Measurements from ENCODE around the gene MALRD1. TPM values are rescaled to one million over a fixed set of nuclear protein-coding genes. Genes with fewer than 3 reads are reported as not detected.

MALRD1 gene
- total and polyA plus RNA-seq, 4 donors: 1.2 to 2.6 (median 2.0) TPM

DNA sequence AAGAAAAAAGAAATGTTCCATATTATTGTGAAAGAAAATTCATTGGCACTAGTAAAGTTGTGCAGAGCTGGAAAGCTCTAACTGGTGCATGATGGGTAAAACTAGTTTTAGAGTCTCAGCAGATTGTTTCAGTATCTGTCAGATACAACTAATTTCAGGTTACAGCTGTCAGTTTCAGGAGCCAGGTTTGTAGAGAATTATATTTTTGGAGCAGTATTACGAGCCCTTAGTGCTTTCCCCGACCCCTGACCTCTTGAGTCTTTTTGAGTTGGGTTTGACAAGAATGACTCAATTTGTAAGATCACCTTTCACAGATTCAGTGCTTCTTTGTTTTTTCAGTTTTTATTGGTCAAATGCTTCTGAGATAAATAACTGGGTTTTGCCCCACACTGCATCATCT is 401.3 kb downstream of the MALRD1 start:
- intact Hi-C loops (cut with DNase I): no loop called here
- no peaks in the 10 kb centered on the region for H3K36me3 ChIP-seq (ENCODE audit: control insufficient read depth in 1 of 2, insufficient read depth in 2 of 2, low read length in 1 of 2)
- 91 to 96% methylated on average over 2 of the region's 2 CpGs for WGBS, 2 donors
- H3K27me3 ChIP-seq (ENCODE audit: control insufficient read depth in 1 of 2, insufficient read depth in 2 of 2, low read length in 1 of 2): no peaks in the 10 kb centered on the region
- no peak for ATAC-seq (ENCODE audit: low FRiP score)
- H3K4me1 ChIP-seq (ENCODE audit: control insufficient read depth in 1 of 2, insufficient read depth in 2 of 2, low read length in 2 of 2): no peaks in the 10 kb centered on the region
- no peaks in the 10 kb centered on the region for H3K9me3 ChIP-seq (ENCODE audit: control insufficient read depth, low read length)
- no peak for DNase-seq
- H3K4me3 ChIP-seq (ENCODE audit: low read length in 2 of 2): no peak overlapping the region
- no peak overlapping the region for H3K27ac ChIP-seq (ENCODE audit: low read depth in 1 of 2, low read length in 2 of 2)

DNA sequence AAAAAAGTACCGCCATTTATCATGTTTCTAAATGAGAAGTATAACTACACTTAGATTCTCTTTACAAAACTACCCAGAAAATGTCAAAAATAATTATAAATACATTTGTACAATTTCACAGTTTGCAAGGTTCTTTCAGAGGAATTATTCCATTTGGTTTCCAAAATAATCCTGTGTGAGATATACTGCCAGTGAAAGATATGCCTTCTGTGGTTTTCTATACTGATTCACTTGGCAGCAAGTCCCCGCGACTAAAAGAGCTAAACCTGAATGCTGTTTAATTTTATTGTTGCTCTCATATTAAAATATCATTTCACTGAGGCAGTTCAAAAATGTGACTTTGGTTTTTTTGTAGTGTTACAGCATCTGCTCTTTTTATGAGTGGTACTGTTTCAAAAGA is 402.8 kb downstream of the MALRD1 start:
- no peak for ATAC-seq (ENCODE audit: low FRiP score)
- WGBS, 2 donors: 55 to 79% methylated on average over 3 of the region's 3 CpGs
- intact Hi-C loops (cut with DNase I): no loop called here

DNA sequence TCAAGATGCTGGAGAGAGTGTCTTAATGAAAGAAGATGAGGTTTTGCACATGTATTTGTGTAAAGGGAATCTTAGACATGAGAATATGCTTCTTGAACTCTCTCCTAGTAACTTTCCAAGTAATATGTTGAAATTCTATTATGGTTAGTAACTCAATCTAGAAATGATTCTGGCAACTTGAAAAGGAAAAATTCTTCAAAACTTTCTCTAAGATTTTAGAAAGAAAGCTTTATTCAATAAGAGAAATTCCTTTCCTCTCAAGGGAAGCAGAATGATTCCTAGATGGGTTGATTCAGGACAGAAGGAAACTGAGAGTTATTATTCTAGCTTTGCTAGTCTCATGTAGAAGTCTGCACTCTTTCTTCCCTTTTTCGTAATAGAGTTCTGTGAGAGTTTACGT is 403.3 kb downstream of the MALRD1 start:
- DNase-seq (no peak), ATAC-seq (ENCODE audit: low FRiP score) (no peak)
- no peaks in the 10 kb centered on the region for H3K27me3 ChIP-seq (ENCODE audit: control insufficient read depth in 1 of 2, insufficient read depth in 2 of 2, low read length in 1 of 2)
- no peak overlapping the region for H3K4me3 ChIP-seq (ENCODE audit: low read length in 2 of 2)
- H3K36me3 ChIP-seq (ENCODE audit: control insufficient read depth in 1 of 2, insufficient read depth in 2 of 2, low read length in 1 of 2): no peaks in the 10 kb centered on the region
- H3K27ac ChIP-seq (ENCODE audit: low read depth in 1 of 2, low read length in 2 of 2): no peak overlapping the region
- H3K4me1 ChIP-seq (ENCODE audit: control insufficient read depth in 1 of 2, insufficient read depth in 2 of 2, low read length in 2 of 2): no peaks in the 10 kb centered on the region
- intact Hi-C loops (cut with DNase I): no loop called here
- H3K9me3 ChIP-seq (ENCODE audit: control insufficient read depth, low read length): no peaks in the 10 kb centered on the region
- 78 to 87% methylated on average over 2 of the region's 2 CpGs for WGBS, 2 donors

More for the DNA sequence above, 402.8 kb downstream of the MALRD1 start:
- Histone ChIP-seq H3K36me3 (ENCODE audit: control insufficient read depth in 1 of 2, insufficient read depth in 2 of 2, low read length in 1 of 2) (no peaks in the 10 kb centered on the region), H3K4me3 (ENCODE audit: low read length in 2 of 2) (no peak overlapping the region), H3K9me3 (ENCODE audit: control insufficient read depth, low read length) (no peaks in the 10 kb centered on the region), H3K27ac (ENCODE audit: low read depth in 1 of 2, low read length in 2 of 2) (no peak overlapping the region), H3K27me3 (ENCODE audit: control insufficient read depth in 1 of 2, insufficient read depth in 2 of 2, low read length in 1 of 2) (no peaks in the 10 kb centered on the region), H3K4me1 (ENCODE audit: control insufficient read depth in 1 of 2, insufficient read depth in 2 of 2, low read length in 2 of 2) (no peaks in the 10 kb centered on the region)
- DNase-seq: no peak

DNA sequence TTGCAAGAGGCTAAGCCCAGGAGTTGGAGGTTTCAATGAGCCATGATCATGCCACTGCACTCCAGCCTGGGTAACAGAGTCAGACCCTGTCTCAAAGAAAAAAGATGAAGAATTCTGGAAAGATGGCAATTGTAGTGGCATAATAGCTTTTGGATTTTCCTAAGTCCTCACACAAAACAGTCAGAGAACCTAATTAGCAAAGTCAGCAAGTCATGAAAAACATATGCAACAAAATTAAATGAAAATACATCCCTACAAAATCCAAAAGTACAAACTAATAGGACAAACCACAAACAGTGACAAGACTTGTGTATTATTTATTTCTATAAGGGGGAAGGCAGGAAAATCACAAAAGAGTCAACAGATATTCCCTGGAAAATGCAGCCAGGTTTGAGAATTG is 405.4 kb downstream of the MALRD1 start:
- Histone ChIP-seq H3K9me3 (ENCODE audit: control insufficient read depth, low read length) (no peaks in the 10 kb centered on the region), H3K27me3 (ENCODE audit: control insufficient read depth in 1 of 2, insufficient read depth in 2 of 2, low read length in 1 of 2) (no peaks in the 10 kb centered on the region), H3K27ac (ENCODE audit: low read depth in 1 of 2, low read length in 2 of 2) (no peak overlapping the region), H3K4me3 (ENCODE audit: low read length in 2 of 2) (no peak overlapping the region), H3K36me3 (ENCODE audit: control insufficient read depth in 1 of 2, insufficient read depth in 2 of 2, low read length in 1 of 2) (no peaks in the 10 kb centered on the region), H3K4me1 (ENCODE audit: control insufficient read depth in 1 of 2, insufficient read depth in 2 of 2, low read length in 2 of 2) (no peaks in the 10 kb centered on the region)
- DNase-seq: no peak
- intact Hi-C loops (cut with DNase I): no loop called here
- ATAC-seq (ENCODE audit: low FRiP score): no peak

DNA sequence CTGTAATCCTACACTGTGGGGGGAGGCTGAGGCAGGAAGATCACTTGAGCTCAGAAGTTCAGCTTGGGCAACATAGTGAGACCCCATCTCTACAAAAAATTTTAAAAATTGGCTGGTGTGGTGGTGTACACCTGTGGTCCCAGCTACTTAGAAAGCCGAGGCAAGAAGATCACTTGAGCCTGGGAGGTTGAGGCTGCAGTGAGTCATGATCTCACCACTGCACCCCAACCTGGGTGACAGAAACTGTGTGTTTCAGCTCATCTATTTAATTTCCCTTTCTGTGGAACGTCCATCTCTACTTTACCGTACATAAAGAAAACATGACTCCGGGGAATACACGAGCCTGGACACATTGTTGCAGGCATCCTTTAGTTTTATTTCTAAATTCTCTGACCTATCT is 413.0 kb downstream of the MALRD1 start:
- Histone ChIP-seq H3K36me3 (ENCODE audit: control insufficient read depth in 1 of 2, insufficient read depth in 2 of 2, low read length in 1 of 2) (no peaks in the 10 kb centered on the region), H3K27ac (ENCODE audit: low read depth in 1 of 2, low read length in 2 of 2) (no peak overlapping the region), H3K4me1 (ENCODE audit: control insufficient read depth in 1 of 2, insufficient read depth in 2 of 2, low read length in 2 of 2) (no peaks in the 10 kb centered on the region), H3K27me3 (ENCODE audit: control insufficient read depth in 1 of 2, insufficient read depth in 2 of 2, low read length in 1 of 2) (no peaks in the 10 kb centered on the region), H3K4me3 (ENCODE audit: low read length in 2 of 2) (no peak overlapping the region), H3K9me3 (ENCODE audit: control insufficient read depth, low read length) (no peaks in the 10 kb centered on the region)
- DNase-seq (no peak), ATAC-seq (ENCODE audit: low FRiP score) (no peak)
- intact Hi-C loops (cut with DNase I): no loop called here
- WGBS, 2 donors: 92% methylated on average over 5 of the region's 5 CpGs

DNA sequence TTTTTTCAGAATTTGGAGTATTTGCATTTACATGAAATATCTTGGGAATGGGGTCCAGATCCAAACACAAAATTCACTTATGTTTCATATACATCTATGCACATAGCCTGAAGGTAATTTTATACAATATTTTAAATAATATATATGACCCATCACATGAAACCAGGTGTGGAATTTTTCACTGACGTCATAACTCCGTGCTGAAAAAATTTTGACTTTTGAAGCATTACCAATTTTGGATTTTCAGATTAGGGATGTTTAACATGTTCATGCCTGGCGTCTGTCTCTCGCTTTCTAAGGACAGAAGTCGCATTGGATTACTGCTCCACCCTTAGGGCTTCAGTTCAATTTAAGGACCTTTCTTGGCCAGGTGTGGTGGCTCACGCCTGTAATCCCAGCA is 418.1 kb downstream of the MALRD1 start:
- DNase-seq: no peak
- intact Hi-C loops (cut with DNase I): no loop called here

DNA sequence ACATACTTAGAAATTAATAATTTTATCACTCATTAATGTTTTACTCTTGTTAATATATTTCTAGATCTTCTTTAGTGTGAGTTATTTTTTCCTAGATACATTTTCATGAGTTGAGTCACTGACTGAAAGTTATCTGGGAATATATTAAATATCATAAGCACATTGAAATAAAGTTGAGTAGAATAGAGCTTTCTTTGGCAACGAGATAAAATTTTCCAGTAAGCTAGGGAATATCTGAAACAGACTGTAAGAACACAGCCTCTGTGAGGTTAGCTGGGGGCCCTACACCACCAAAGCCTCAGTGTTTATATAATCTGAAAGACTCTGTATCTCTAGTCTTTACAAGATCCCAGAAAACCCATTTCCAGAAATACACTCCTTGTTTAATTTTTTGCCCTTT is 419.8 kb downstream of the MALRD1 start:
- intact Hi-C loops (cut with DNase I): no loop called here
- DNase-seq: no peak
- H3K36me3 ChIP-seq (ENCODE audit: control insufficient read depth in 1 of 2, insufficient read depth in 2 of 2, low read length in 1 of 2): no peaks in the 10 kb centered on the region
- H3K27ac ChIP-seq (ENCODE audit: low read depth in 1 of 2, low read length in 2 of 2): no peak overlapping the region
- H3K9me3 ChIP-seq (ENCODE audit: control insufficient read depth, low read length): no peaks in the 10 kb centered on the region
- ATAC-seq (ENCODE audit: low FRiP score): no peak
- no peaks in the 10 kb centered on the region for H3K27me3 ChIP-seq (ENCODE audit: control insufficient read depth in 1 of 2, insufficient read depth in 2 of 2, low read length in 1 of 2)
- no peaks in the 10 kb centered on the region for H3K4me1 ChIP-seq (ENCODE audit: control insufficient read depth in 1 of 2, insufficient read depth in 2 of 2, low read length in 2 of 2)
- WGBS, 2 donors: 0 to 3% methylated on average over 1 of the region's 1 CpG
- H3K4me3 ChIP-seq (ENCODE audit: low read length in 2 of 2): no peak overlapping the region

More for the DNA sequence above, 418.1 kb downstream of the MALRD1 start:
- Histone ChIP-seq H3K9me3 (ENCODE audit: control insufficient read depth, low read length) (no peaks in the 10 kb centered on the region), H3K36me3 (ENCODE audit: control insufficient read depth in 1 of 2, insufficient read depth in 2 of 2, low read length in 1 of 2) (no peaks in the 10 kb centered on the region), H3K27me3 (ENCODE audit: control insufficient read depth in 1 of 2, insufficient read depth in 2 of 2, low read length in 1 of 2) (no peaks in the 10 kb centered on the region), H3K4me1 (ENCODE audit: control insufficient read depth in 1 of 2, insufficient read depth in 2 of 2, low read length in 2 of 2) (no peaks in the 10 kb centered on the region), H3K27ac (ENCODE audit: low read depth in 1 of 2, low read length in 2 of 2) (no peak overlapping the region), H3K4me3 (ENCODE audit: low read length in 2 of 2) (no peak overlapping the region)
- 92 to 97% methylated on average over 6 of the region's 6 CpGs for whole genome bisulfite sequencing, 2 donors
- ATAC-seq (ENCODE audit: low FRiP score): no peak

DNA sequence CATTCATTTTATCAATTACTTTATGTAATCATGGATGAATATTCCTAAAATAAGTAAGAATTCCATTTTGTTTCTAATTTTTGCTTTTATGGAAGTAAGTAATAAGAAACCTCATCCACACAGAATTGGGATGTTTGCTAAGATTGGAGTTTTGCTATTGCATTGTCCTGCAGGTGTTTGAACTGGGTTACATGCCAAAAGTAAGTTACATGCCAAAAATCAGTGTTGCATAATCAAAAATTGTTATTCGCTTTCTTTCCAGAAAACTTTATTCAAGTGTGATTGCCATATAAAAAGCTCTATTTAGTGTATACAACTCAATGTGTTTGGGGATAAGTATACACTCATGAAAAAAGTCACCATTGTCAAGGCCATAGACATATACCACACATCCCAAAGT is 420.9 kb downstream of the MALRD1 start:
- no peak overlapping the region for H3K4me3 ChIP-seq (ENCODE audit: low read length in 2 of 2)
- no peak for DNase-seq
- no peak for ATAC-seq (ENCODE audit: low FRiP score)
- H3K9me3 ChIP-seq (ENCODE audit: control insufficient read depth, low read length): no peaks in the 10 kb centered on the region
- 64 to 73% methylated on average over 1 of the region's 1 CpG for WGBS, 2 donors
- intact Hi-C loops (cut with DNase I): no loop called here
- no peaks in the 10 kb centered on the region for H3K27me3 ChIP-seq (ENCODE audit: control insufficient read depth in 1 of 2, insufficient read depth in 2 of 2, low read length in 1 of 2)
- H3K4me1 ChIP-seq (ENCODE audit: control insufficient read depth in 1 of 2, insufficient read depth in 2 of 2, low read length in 2 of 2): no peaks in the 10 kb centered on the region
- H3K27ac ChIP-seq (ENCODE audit: low read depth in 1 of 2, low read length in 2 of 2): no peak overlapping the region
- H3K36me3 ChIP-seq (ENCODE audit: control insufficient read depth in 1 of 2, insufficient read depth in 2 of 2, low read length in 1 of 2): no peaks in the 10 kb centered on the region

DNA sequence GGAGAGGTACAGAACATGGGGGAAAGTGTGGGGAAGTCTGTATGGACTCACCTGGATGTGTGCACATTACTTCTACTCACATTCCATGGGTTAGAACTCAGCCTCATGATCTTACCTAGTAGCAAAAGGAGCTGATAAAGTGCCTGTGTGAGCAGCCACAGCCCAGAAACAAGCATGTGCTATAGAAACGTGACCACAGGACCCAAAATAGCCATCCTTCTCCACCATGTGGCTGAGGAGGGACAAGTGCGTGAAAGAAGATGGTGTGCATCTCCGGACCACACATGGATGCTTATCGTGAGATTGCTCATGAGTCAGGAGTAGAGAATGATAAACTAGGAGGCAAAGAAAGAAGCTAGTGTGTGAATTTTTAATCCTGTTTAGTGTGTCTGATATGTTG is 431.3 kb downstream of the MALRD1 start:
- ATAC-seq (ENCODE audit: low FRiP score) (no peak), DNase-seq (no peak)
- Histone ChIP-seq H3K27me3 (ENCODE audit: control insufficient read depth in 1 of 2, insufficient read depth in 2 of 2, low read length in 1 of 2) (no peaks in the 10 kb centered on the region), H3K4me1 (ENCODE audit: control insufficient read depth in 1 of 2, insufficient read depth in 2 of 2, low read length in 2 of 2) (peaks cover 5 to 7% of the 10 kb centered on the region in 2 donors), H3K27ac (ENCODE audit: low read depth in 1 of 2, low read length in 2 of 2) (peak overlapping the region in 1 of 2 donors; percentile 54), H3K4me3 (ENCODE audit: low read length in 2 of 2) (no peak overlapping the region), H3K9me3 (ENCODE audit: control insufficient read depth, low read length) (no peaks in the 10 kb centered on the region), H3K36me3 (ENCODE audit: control insufficient read depth in 1 of 2, insufficient read depth in 2 of 2, low read length in 1 of 2) (no peaks in the 10 kb centered on the region)
- intact Hi-C loops (cut with DNase I): no loop called here
- 26 to 32% methylated on average over 4 of the region's 4 CpGs for WGBS, 2 donors
